NCI-H526 (cell line): ENCODE results near the gene TP73.

ENCODE experiments used
- DNase-seq, 2 experiments: peaks; one replicate each; lab custom pipeline; 2025; lab: John Stamatoyannopoulos, UW

The TP73 gene

DNA sequence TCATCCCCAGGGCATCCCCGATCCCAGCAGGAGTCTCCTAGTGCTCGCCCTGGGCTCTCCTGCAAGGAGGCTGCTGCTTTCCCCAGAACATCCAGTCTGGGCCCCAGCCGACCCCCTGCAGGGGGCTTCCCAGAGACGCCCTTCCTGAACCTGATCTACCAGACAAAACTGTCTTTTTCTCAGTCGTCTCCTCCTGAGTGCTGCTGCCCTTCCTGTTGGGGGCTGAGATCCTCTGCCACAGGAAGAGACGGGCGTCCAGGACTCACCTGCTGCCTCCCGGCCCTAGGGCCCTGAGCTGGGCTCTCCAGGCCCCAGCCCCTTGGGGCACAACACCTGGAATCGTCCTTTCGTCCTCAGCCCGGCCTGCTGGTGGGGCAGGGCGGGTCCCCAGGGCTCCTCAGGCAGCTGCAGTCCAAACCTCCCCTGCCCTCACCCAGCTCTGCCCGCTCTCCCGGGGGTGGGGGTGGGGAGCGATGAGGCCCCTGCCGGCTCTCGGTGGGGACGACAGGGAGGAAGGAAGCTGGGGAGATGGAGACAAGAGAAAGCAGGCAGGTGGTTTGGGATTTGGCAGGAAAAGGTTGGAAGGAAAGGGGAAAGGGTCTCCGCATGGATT, 36.9 kb downstream of the TP73 start:
- DNase-seq = peak in 1 of 2 experiments; percentile 79

DNA sequence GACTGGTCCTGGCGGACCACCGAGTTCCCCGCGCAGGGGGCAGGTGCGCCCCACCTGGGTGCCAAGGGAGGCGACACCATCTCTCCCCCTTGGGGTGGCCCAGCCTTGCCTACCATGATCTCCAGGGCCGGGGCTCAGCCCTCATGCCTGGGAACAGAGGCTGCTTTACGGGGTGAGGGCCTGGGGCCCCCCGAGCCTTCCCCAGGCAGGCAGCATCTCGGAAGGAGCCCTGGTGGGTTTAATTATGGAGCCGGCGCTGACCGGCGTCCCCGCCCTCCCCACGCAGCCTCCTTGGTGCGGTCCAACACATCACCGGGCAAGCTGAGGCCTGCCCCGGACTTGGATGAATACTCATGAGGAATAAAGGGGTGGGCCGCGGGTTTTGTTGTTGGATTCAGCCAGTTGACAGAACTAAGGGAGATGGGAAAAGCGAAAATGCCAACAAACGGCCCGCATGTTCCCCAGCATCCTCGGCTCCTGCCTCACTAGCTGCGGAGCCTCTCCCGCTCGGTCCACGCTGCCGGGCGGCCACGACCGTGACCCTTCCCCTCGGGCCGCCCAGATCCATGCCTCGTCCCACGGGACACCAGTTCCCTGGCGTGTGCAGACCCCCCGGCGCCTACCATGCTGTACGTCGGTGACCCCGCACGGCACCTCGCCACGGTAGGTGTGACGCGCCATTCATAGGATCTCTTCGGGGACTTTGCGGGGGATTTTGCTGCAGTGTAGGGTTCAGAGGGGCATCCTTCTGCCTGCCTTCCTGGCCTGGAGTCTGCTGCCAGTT, 38.2 kb downstream of the TP73 start:
- peak; percentile 87 to 95 for DNase-seq

DNA sequence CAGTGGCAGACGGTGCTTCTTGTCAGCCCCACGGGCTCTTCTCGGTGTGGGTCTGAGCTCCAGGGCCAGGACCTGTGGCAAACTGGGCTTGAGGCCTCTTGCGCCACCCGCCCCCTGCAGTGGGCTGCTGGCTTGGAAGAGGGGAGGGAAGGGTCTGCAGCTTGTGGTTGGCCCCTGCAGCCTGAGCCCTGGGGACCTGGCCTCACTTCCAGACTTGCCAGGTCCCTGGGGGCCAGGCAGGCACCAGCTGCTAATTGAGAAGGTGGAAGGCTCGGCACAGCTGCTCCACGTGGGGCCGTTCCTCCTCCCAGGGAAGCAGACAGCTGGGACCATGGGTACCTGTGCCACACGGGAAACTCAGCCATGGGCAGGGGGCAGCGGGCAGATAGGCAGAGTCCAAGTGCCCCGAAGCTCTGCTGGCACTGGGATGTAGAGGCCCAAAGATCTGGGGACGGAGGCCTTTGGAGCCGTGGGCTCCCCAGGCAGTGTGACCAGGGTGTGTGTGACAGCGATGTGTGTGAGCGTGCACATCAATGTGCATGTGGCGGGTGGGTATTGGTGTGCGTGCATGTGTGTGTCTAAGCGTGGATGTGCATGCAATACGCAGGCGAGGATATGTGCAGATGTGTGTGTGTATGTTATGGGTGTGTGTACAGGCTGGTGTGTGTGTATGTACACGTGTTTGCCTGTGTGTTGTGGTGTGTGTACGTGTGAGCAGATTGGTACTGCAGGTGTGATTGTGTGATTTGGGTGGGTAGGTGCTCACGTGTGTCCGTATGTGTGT, 39.3 kb downstream of the TP73 start:
- DNase-seq = peak; percentile 37 to 80

DNA sequence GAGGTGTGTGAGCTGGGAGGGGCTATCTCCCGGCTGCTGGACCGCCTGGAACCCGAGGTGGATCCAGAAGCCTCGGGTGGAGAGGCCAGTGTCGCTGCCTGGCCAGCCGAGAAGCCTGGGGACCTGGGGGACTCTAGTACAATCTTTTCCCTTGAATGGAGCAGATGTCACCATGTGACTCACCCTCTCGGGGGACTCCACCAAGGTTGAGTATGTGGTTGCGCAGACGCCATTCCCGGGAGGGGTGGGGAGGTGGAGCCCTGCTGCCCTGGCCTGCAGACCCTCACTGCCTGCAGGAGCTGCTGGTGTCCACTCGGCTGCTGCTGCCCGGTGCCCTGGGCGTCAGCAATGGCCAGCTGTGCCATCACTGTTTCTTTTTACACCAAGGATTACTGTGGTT, 40.3 kb downstream of the TP73 start:
- DNase-seq = no peak

- DNase-seq = no peak
These were observed 41.0 kb downstream of the TP73 start for GRCh38 chr1:3693321-3693720.

DNA sequence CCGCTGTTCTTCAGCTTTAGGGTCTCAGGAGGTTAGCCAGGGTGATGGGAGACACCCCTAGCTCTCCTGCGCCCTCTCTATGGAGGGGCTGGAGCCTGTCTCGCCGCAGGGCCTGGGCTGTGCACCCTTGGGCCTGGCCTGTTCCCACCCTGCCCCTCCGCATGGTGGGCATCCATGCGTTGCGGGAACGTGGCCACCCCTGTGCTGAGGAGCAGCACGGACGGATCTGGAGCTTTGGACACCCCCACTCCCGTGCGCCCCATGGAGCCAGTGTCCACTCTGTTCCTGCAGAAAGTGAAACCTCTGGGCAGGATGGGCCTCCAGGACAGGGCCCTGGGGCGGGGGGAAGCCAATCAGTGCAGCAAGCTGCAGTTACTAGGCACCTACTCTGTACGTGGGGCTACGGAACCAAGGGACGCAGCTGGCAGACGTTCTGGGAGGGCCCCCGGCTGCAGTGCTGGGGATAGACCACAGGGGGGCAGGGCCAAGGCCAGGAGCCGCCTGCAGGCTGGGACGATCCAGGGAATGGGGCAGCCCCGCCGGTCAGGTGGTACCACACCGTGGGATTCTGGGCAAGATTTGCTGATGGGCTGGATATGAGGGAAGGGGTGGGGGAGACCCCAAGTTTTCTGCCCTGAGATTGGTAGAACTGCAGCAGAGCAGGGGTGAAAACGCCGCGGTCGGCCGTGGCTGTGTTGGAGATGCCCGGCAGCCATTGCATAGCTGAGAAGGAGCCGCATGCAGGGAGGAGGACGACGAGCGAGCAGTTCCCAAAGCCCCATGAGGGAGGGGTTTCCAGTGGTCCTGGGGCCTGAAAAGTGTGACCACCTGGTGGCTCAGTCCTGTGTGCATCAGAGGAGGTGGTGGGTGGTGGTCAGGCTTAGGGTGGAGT, 43.3 kb downstream of the TP73 start:
- peak; percentile 31 to 73 for DNase-seq

DNA sequence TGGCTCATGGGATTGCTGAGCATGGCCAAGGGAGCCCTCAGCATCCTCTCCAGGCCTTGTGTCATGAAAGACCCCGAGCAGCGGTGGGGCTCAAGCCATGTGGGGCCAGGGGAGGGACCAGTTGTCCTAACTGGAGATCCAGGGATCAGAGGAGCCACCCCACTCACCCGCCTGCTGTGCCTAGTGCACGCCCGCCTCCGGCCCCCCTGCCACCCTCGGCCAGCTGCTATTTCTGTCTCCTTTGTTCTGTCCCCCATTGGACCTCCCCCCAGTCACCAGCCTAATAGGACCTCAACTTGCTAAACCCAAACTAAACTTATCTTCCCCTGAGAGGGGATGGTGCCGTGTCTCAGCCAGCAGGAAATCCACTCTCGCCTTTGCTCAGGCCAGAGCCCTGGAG, 44.4 kb downstream of the TP73 start:
- DNase-seq = no peak

GRCh38 chr1:3697104-3697503, 44.8 kb downstream of the TP73 start:
- no peak for DNase-seq

DNA sequence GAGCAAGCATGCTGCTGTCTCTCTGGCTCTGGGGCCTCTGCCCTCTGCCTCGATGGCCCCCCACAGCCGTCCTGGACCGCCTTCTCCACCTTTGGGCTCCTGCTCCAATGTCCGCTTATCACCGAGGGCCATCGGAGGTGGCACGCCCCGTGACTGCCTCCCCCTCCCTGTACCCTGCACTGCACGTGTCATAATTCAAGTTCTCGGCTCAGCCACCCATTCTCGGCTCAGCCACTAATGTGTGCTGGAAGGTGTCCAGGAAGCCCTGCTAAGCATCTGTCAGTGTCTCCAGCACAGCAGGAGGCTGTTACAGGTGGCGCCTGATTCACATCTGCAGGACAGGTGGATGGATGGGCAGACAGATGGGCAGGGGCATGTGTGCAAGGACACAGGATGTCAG, 45.5 kb downstream of the TP73 start:
- no peak for DNase-seq

DNA sequence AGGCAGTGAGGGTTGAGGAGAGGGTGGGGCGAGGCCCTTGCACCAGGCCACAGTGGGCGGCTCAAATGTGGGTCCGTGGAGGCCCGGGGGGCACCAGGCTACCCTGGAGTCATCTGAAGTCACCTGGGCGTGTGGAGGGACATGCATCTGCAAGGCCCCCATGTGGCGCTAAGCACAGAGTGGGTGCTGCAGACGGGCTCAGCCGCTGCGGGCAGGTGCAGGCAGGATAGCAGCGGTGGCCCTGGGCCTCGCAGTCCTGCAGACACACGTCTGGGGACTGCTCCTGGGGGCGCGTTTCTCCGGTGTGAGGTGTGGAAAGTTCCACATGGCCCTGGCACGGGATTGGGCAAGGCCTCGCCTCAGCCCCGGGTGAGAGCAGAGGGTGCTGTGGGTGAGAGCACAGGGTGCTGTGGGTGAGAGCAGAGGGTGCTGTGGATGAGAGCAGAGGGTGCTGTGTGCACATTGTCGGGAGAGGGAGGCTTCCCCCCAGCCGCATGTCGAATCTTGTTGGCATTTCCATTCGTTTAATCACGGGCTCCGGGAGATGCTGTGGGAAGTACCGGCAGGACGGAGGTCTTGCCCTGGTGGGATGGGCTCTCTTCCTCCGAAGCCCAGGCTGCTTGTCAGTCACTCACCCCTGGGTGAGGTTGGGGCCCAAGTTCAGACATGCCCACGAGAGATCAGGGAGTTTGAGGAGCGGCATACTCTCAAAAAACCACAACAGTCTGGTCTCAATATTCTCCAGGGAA, 46.5 kb downstream of the TP73 start:
- DNase-seq = no peak

DNA sequence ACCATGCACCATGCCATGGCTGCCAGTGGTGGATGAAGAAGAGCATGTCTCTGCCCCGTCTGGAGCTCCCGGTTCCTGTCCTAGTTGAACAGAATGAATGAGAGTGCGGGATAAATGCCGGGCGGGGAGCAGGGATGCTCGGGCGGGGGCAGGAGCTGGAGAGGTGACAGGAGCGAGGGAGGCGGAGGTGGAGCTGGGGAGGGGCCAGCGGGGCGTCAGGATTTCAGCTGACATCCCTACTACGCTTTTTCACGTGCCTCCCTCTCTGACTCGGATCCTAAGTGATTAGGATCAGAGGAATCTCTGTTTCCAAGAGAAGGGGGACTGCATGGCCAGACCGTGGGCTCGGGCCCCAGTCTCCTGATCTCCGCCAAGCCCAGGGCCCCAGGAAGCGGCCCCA, 47.3 kb downstream of the TP73 start:
- no peak for DNase-seq

DNA sequence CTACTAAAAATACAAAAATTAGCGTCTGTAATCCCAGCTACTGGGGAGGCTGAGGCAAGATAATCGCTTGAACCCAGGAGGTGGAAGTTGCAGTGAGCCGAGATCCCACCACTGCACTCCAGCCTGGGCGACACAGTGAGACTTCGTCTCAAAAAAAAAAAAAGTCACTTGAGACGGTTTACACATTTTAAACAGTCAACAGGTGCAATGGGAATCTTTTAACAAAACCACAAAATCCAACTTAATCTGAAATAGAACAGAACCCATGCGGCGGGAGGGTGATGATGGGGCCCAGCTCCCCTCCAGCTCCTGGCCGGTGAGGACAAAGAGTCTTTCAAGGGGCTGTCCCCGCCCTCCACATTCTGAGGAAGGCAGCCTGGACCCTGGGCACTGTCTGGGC, 48.3 kb downstream of the TP73 start:
- DNase-seq = no peak

- DNase-seq = no peak
These were observed 50.2 kb downstream of the TP73 start for GRCh38 chr1:3702528-3702927.

DNA sequence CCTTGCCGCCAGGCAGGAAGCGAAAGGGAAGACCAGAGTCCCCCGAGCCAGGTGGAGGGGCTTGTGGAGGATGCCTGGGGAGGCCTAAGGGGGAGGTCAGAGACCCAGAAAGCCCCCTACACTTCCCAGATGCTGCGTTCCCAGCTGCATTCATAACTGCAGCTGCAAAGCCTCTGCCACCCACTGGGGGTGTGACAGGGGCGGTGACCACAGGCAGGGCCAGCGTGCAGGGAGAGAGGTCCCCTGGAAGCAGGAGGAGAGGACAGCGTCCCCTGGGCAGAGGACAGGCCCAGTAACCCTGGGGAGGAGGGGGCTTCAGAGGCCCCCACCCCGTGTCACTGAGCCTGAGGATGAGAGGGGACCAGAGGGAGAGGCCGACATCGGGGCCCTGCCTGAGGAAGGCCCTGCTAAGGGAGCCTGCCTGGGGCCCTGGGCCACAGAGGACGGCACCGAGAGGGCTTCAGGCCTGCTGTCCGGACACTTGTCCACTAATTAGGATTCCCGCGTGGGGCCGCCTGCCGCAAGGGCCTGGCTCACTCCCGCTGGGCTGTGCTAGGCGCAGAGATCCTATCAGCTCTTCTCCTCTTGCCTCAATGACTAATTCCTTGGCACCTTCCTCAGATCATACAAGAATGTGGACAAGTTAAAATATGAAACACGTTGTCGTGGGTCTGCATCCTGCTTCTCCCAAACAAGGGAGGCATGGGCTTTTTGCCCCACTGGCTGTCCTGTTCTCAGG, 50.8 kb downstream of the TP73 start:
- DNase-seq = no peak

DNA sequence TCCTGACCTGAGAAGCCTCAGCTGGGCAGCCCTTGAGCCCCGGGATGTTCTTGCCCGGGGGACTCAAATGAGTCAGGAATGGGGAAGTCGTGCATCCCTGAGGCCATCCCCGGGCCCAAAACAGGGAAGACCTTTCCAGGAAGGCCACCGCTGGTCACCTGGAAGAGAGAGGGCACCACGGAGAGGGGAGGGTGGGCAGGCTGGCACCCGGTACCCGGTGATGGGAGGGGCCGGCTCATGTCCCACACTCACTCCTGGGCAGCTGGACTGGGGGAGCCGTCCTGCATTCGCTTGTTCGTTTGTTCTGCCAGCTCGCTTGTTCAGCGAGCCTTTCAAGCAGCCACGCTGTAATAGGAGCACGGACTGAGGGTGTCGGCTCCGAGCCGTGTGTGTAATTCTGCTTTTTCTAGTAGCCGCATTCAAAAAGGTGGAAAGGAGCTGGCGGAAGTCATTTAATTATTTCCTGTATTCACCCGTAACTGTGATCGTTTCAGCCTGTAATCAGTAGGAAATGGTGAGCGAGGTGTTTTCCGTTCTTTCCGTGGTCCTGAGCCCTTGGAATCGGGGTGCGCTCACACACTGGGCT, 51.6 kb downstream of the TP73 start:
- no peak for DNase-seq

GRCh38 chr1:3705341-3705950, 53.1 kb downstream of the TP73 start:
- no peak for DNase-seq

GRCh38 chr1:3706651-3707297, 54.5 kb downstream of the TP73 start:
- DNase-seq = no peak

DNA sequence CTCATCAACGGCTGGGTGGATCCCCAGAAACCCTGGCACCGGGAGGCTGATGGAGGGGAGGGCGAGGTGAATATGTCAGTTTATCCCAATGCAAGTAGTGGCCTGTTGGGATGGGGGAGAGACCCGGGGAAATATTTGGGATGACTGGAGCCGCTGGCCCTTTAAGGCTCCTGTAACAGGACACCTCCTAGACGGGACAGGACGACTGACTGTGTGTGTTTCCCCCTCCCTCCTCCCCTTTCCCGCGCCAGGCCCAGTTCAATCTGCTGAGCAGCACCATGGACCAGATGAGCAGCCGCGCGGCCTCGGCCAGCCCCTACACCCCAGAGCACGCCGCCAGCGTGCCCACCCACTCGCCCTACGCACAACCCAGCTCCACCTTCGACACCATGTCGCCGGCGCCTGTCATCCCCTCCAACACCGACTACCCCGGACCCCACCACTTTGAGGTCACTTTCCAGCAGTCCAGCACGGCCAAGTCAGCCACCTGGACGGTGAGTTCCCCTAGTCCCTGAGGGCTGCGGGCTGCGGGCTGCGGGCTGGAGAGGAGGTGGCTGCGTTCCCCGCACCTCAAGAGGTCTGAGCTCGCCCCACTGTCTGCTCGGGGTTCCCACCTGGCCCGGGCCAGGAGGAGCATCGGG, 55.1 kb downstream of the TP73 start:
- no peak for DNase-seq

- DNase-seq = no peak
These were observed 55.6 kb downstream of the TP73 start for GRCh38 chr1:3707939-3708328.
